Calu3 (cell line): ENCODE results near the gene STK39. TPM values are rescaled to one million over a fixed set of nuclear protein-coding genes. Genes with fewer than 3 reads are reported as not detected.

Source experiments
- BruUV-seq: library from RNA; stranded (reverse); fragments of 400-500 nt; replicated peaks from 2 replicates; lab custom pipeline; 2021; lab: Mats Ljungman, UMichigan
- CTCF ChIA-PET: fragments of 300-600 bp; sonication (Branson Sonifier 250); formaldehyde crosslinking; loops from one replicate; lab custom pipeline; 2022; ENCODE audit warnings: antibody characterized with exemption; lab: Charles Lee
- DNase-seq: peaks from one replicate; pipeline ENCODE4 v3.0.0; 2022
- H3K27ac Mint-ChIP-seq: one replicate; pipeline ENCODE4 v1.8.0; 2022; ENCODE audit warnings: mixed read lengths; ENCODE audit not compliant: unreplicated experiment
- H3K27me3 Mint-ChIP-seq: one replicate; pipeline ENCODE4 v1.8.0; 2022; ENCODE audit warnings: mixed read lengths; ENCODE audit not compliant: unreplicated experiment
- H3K36me3 Mint-ChIP-seq: one replicate; pipeline ENCODE4 v1.8.0; 2022; ENCODE audit warnings: mild to moderate bottlenecking, moderate library complexity, mixed read lengths; ENCODE audit not compliant: insufficient read depth, unreplicated experiment
- H3K4me1 Mint-ChIP-seq: one replicate; pipeline ENCODE4 v1.8.0; 2022; ENCODE audit warnings: mild to moderate bottlenecking, low read depth, mixed read lengths; ENCODE audit not compliant: unreplicated experiment
- H3K4me3 Mint-ChIP-seq: one replicate; pipeline ENCODE4 v1.8.0; 2022; ENCODE audit warnings: mild to moderate bottlenecking, low read depth, moderate library complexity, mixed read lengths; ENCODE audit not compliant: unreplicated experiment
- H3K9me3 Mint-ChIP-seq: one replicate; pipeline ENCODE4 v1.8.0; 2022; ENCODE audit warnings: low read depth, mixed read lengths; ENCODE audit not compliant: unreplicated experiment
- intact Hi-C: fragments of 100-400 bp; cut with micrococcal nuclease; formaldehyde crosslinking; loops from one replicate; pipeline ENCODE4 v1.10.0; 2022; ENCODE audit not compliant: unreplicated experiment
- total RNA-seq: library from RNA; stranded (reverse); gene quantifications from 2 replicates; pipeline ENCODE4 v1.2.3, GENCODE V29; 2022
- TF ChIP-seq, protein P1 (sequence below): fragments of 200-600 bp; IDR thresholded peaks from one replicate; pipeline ENCODE4 v1.8.0; 2022; ENCODE audit warnings: antibody characterized with exemption; ENCODE audit not compliant: unreplicated experiment

Gene STK39
- total RNA-seq, 1 experiment from 2014 or later = 110 TPM

DNA sequence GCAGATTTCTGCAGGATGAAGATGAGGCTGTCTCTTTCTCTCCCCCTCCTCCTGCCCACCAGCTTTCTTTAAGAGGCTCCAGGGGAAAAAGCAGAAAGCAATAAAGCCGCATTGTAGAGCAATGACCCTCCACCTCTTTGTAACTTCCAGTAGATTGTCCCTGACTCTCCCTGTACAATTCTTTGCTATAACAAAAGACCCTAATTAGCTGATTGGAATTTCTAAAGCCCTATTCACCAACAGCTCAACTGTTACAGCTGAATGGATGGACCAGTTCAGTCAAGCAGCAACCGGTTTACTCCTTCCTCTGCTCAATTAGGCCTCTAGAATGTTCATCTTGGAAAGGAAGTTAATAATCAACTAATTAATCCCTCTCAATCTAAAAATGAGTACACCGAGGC is 301.0 kb downstream of the STK39 start:
- Mint-ChIP-seq H3K27ac (no peak overlapping the region), H3K4me1 (no peaks in the 10 kb centered on the region), H3K27me3 (no peaks in the 10 kb centered on the region), H3K9me3 (no peaks in the 10 kb centered on the region), H3K36me3 (no peaks in the 10 kb centered on the region), H3K4me3 (no peak overlapping the region)
- CTCF ChIA-PET = interaction anchor here (0.6 kb wide), 1 partner anchor 110 kb away, joined by 4 read pairs; no protein-coding TSS in a partner anchor
- DNase-seq = no peak
- no TSS peak for BruUV-seq
- intact Hi-C loops = no loop called here
- TF ChIP-seq, protein P1, sequence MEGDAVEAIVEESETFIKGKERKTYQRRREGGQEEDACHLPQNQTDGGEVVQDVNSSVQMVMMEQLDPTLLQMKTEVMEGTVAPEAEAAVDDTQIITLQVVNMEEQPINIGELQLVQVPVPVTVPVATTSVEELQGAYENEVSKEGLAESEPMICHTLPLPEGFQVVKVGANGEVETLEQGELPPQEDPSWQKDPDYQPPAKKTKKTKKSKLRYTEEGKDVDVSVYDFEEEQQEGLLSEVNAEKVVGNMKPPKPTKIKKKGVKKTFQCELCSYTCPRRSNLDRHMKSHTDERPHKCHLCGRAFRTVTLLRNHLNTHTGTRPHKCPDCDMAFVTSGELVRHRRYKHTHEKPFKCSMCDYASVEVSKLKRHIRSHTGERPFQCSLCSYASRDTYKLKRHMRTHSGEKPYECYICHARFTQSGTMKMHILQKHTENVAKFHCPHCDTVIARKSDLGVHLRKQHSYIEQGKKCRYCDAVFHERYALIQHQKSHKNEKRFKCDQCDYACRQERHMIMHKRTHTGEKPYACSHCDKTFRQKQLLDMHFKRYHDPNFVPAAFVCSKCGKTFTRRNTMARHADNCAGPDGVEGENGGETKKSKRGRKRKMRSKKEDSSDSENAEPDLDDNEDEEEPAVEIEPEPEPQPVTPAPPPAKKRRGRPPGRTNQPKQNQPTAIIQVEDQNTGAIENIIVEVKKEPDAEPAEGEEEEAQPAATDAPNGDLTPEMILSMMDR = no peak

DNA sequence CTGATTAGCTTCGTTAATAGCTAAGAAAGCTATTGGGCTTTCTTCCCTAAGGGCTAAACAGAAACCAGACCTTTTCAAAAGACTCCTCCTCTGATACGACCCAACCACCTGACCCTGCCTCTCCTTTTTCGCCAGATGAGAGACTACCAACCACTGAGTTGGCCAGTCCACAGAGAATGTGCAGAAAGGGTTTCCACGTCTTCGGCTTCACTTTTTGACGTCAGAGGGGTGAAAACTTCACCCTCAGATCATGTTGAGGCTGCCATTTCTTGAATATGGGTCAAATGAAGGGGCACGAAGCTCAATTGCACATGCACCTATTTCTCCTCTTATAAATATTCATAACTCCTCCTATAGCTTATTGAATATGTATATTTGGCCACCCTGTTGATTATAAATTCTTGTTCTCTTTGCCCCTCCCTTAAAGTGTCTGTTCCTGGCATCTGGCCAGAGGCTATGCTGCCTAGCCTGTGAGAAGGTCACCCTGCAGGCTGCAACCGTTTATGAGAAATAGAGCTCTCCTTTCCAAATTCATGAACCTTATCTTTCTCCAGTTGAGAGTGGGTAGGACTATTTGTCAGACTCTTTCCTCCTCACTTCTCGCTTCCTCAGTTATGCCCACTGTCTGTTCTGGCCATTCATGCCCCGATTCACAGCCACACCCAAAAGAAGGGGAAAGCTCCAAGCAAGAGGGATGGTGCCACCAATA is 301.6 kb downstream of the STK39 start:
- intact Hi-C loops = no loop called here
- BruUV-seq = no TSS peak
- TF ChIP-seq, protein P1 = no peak
- Mint-ChIP-seq H3K4me1 (no peaks in the 10 kb centered on the region), H3K9me3 (no peaks in the 10 kb centered on the region), H3K4me3 (no peak overlapping the region), H3K36me3 (no peaks in the 10 kb centered on the region), H3K27ac (no peak overlapping the region), H3K27me3 (no peaks in the 10 kb centered on the region)
- CTCF ChIA-PET = no interaction called here
- no peak for DNase-seq

DNA sequence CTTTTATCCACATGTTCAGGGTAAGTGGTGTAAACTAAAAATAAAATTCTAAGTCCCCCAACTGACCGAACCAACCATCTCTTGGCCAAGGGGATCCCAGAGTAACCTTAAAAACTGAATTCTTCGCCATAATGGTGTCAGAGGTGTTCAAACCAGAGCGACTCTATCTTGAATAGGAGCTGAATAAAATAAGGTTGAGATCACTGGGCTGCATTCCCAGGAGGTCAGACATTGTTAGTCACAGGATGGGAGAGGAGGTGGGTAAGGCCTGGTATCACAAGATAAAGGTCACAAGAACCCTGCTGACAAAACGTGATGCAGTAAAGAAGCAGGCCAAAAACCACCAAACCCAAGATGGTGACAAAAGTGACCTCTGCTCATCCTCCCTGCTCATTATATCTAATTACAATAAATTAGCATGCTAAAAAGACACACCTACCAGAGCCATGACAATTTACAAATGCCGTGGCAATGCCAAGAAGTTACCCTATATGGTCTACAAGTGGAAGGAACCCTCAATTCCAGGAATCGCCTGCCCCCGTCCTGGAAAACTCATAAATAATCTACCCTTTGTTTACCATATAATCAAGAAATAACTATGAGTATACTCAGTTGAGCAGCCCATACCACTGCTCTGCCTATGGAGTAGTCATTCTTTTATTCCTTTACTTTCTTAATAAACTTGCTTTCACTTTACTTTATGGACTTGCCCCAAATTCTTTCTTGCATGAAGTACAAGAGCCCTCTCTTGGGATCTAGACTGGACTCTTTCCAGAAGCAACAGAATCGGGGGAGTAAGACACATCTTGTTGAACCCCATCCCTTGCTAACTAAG is 302.4 kb downstream of the STK39 start:
- CTCF ChIA-PET = interaction anchor here (0.5 kb wide), 1 partner anchor 648 kb away, joined by 3 read pairs; no protein-coding TSS in a partner anchor
- Mint-ChIP-seq H3K9me3 (no peaks in the 10 kb centered on the region), H3K27ac (no peak overlapping the region), H3K27me3 (no peaks in the 10 kb centered on the region), H3K4me1 (no peaks in the 10 kb centered on the region), H3K36me3 (no peaks in the 10 kb centered on the region), H3K4me3 (no peak overlapping the region)
- no TSS peak for BruUV-seq
- TF ChIP-seq, protein P1 = no peak
- no peak for DNase-seq
- intact Hi-C loops = no loop called here

GRCh38 chr2:167943897-167944296 is 303.5 kb downstream of the STK39 start:
- no peaks in the 10 kb centered on the region for H3K4me1 Mint-ChIP-seq
- no peaks in the 10 kb centered on the region for H3K36me3 Mint-ChIP-seq
- H3K9me3 Mint-ChIP-seq = no peaks in the 10 kb centered on the region
- CTCF ChIA-PET = interaction anchor here (0.7 kb wide), 1 partner anchor 347 kb away, joined by 5 read pairs; no protein-coding TSS in a partner anchor
- TF ChIP-seq, protein P1 = no peak
- intact Hi-C loops = no loop called here
- H3K27me3 Mint-ChIP-seq = no peaks in the 10 kb centered on the region
- no peak overlapping the region for H3K4me3 Mint-ChIP-seq
- no TSS peak for BruUV-seq
- DNase-seq = no peak
- no peak overlapping the region for H3K27ac Mint-ChIP-seq
